Activated CD4-positive, alpha-beta T cell treated with anti-CD3 and anti-CD28 coated beads, Interleukin-2, Interleukin-6, amounts not matched to agents 100 ng/mL and 50 ng/mL, durations not matched to agents 16 hours and 8 hours (primary cell): ENCODE measurements around the gene TMEM81.
A peak's percentile ranks its signal among the peaks of the same experiment; 100 is the strongest.

Experiments used
- DNase-seq: peaks from one replicate; pipeline ENCODE4 v3.0.0-alpha.2; 2020

TMEM81 gene

GRCh38 chr1:205084360-205084759, at the start of gene TMEM81:
Gene TMEM81, minus strand, starts transcription at chr1:205084460. Its CDS starts 140 bp downstream, at chr1:205084320.
- DNase-seq: no peak

- DNase-seq: no peak
These were observed 49.0 kb upstream of the TMEM81 start for GRCh38 chr1:205133287-205133686.

GRCh38 chr1:205129447-205130029, 45.3 kb upstream of the TMEM81 start:
- DNase-seq: no peak

- DNase-seq: no peak
These were observed 43.8 kb upstream of the TMEM81 start for GRCh38 chr1:205128050-205128449.

GRCh38 chr1:205127646-205128045, 43.4 kb upstream of the TMEM81 start:
- DNase-seq: no peak

GRCh38 chr1:205124726-205125125, 40.5 kb upstream of the TMEM81 start:
- no peak for DNase-seq

- DNase-seq: no peak
These were observed 38.2 kb upstream of the TMEM81 start for GRCh38 chr1:205122489-205122882.

GRCh38 chr1:205121660-205122488, 37.6 kb upstream of the TMEM81 start, which contains the start of gene RBBP5:
Gene RBBP5, minus strand, starts transcription at chr1:205121978. Its CDS starts 105 bp downstream, at chr1:205121873.
- DNase-seq: peak; percentile 98

GRCh38 chr1:205118752-205119151, 34.5 kb upstream of the TMEM81 start:
- DNase-seq: no peak

- no peak for DNase-seq
These were observed 27.1 kb upstream of the TMEM81 start for GRCh38 chr1:205111354-205111753.

- no peak for DNase-seq
These were observed 25.5 kb upstream of the TMEM81 start for GRCh38 chr1:205109711-205110110.

GRCh38 chr1:205109269-205109668, 25.0 kb upstream of the TMEM81 start:
- no peak for DNase-seq

- no peak for DNase-seq
These were observed 24.2 kb upstream of the TMEM81 start for GRCh38 chr1:205108464-205108863.

GRCh38 chr1:205107327-205107726, 23.1 kb upstream of the TMEM81 start:
- no peak for DNase-seq

GRCh38 chr1:205102404-205102803, 18.1 kb upstream of the TMEM81 start:
- no peak for DNase-seq

- no peak for DNase-seq
These were observed 14.0 kb upstream of the TMEM81 start for GRCh38 chr1:205098242-205098641.

GRCh38 chr1:205095422-205095821, 11.2 kb upstream of the TMEM81 start:
- no peak for DNase-seq

- DNase-seq: no peak
These were observed 6.9 kb upstream of the TMEM81 start for GRCh38 chr1:205091043-205091740.

- no peak for DNase-seq
These were observed 4.1 kb upstream of the TMEM81 start for GRCh38 chr1:205088341-205088740.

GRCh38 chr1:205082431-205082830, 1.8 kb downstream of the TMEM81 start:
- DNase-seq: no peak

- no peak for DNase-seq
These were observed 6.3 kb downstream of the TMEM81 start for GRCh38 chr1:205077934-205078311.

GRCh38 chr1:205077158-205077933, 6.9 kb downstream of the TMEM81 start:
- no peak for DNase-seq

- DNase-seq: no peak
These were observed 8.0 kb downstream of the TMEM81 start for GRCh38 chr1:205076245-205076761.
